Hematopoietic multipotent progenitor cell treated with erythropoietin and hydrocortisone succinate and interleukin-3 and kit ligand, for 15 days (in vitro differentiated cells): Measurements from ENCODE around the gene HMG20B.

Experiments
- DNase-seq: peaks from one replicate; pipeline ENCODE4 v3.0.0-alpha.2; 2015; ENCODE audit warnings: low spot score

Gene HMG20B

GRCh38 chr19:3620817-3621547, 48.2 kb downstream of the HMG20B start:
- no peak for DNase-seq

DNA sequence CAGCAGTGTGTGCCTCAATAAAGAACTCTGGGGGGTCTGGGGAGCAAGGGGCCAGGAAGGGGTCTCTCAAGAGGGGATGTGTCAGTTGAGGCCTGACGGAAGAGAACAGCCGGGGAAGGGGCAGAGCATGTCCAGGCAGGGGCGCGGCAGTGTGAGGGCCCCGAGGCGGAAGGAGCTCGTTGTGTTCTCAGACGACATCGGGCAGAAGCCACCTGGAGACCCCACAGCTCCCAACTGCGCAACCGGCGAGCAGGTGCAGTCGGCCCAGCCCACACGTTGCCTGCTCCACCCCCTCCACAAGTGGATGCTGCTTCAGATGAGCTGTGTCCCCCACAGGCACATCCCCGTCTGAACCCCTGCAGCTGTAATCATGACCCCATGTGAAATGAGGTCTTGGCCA, 48.9 kb downstream of the HMG20B start:
- no peak for DNase-seq

DNA sequence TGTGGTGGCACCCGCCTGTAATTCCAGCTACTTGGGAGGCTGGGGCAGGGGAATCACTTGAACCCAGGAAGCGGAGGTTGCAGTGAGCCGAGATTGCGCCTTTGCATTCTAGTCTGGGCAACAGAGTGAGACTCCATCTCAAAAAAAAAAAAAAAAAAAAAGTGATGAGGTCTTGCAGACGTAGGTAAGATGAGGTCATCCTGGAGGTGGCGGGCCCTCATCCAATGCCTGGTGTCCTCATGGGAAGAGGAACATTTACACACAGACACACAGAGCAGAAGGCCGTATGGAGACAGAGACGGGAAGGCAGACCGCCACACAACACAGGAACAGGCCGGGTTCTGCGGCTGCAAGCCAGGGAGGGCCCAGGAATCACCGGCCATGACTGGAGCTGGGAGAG, 49.5 kb downstream of the HMG20B start:
- DNase-seq = no peak

DNA sequence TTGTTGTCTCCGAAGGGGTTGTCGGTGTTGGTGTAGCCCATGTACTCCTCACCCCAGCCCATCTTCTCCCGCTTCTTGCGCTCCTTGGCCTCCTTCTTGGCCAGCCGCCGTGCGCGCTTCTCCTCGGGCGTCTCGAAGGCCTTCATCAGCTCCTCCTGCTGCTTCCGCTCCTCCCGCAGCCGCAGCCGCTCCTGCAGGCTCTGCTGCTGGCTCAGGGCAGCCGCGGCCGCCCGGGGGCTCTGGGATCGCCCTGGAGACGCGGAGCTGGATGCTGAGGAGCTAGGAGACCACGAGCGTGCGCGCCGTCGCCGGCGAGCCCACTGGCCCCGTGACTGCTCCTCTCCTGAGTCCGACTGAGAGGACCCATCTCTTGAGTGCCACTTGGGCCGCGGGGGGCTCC, 51.0 kb downstream of the HMG20B start:
- DNase-seq = no peak

DNA sequence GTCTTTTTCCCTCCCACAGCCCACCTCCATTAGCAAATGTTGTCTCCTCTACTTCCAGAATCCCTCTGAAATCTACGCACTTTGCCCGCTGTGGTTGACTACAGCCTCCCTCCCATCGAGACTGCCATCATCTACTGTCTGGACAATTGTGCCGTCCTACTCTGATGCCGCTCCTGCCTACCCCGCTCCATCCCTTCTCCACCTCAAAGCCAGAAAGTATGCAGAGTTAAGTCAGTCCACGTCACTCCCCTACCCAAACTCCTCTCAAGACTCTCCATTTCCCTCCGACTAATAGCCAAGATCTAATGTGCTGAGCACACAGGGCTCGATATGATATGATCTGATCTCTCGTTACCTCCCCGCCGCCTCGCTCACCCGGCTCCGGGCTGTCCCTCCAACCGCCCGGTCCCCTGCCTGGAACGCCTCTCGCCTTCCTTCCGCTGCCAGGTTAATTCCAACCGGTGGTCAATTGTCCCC, 53.3 kb downstream of the HMG20B start:
- DNase-seq = peak; percentile 24

- DNase-seq = peak; percentile 100
Observed at GRCh38 chr19:3626473-3627350, 54.0 kb downstream of the HMG20B start, which contains the start of gene CACTIN. Gene CACTIN (minus strand): TSS chr19:3626790. CDS start chr19:3626762, 28 bp downstream.

DNA sequence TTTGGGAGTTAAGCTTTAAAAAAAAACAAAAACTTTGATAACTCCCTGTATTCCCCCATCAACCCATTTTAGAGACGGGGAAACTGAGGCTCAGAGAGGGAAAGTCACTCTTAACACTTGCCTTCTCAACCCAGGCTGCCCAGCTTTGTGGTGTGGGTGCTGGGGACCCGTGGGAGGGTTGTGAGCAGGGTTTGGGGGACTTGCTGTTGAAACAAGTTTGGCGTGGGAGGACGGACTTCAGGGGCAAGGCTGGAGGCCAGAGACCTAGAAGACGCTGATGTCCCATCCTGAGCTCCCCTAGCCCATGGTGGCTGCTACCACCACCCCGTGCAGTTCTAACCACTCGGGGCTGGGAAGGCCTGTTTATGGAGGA, 54.6 kb downstream of the HMG20B start:
- DNase-seq = no peak
